B cell (primary cell): ENCODE data around the gene DDAH1. TPM values are rescaled to one million over a fixed set of nuclear protein-coding genes. Genes with fewer than 3 reads are reported as not detected.

Experiments used
- ATAC-seq: fragments of 200-7000 bp; cut with Tn5 transposase; one replicate; pipeline ENCODE4 v1.10.0; 2021; ENCODE audit warnings: low read depth, mild to moderate bottlenecking, moderate number of reproducible peaks, moderate library complexity
- CTCF ChIA-PET: fragments of 350-600 bp; sonication (Branson Sonifier 250); formaldehyde crosslinking; loops from one replicate; lab custom pipeline; 2021; ENCODE audit warnings: antibody characterized with exemption, inconsistent platforms; lab: Charles Lee
- POLR2A ChIA-PET: fragments of 350-600 bp; sonication (Branson Sonifier 250); formaldehyde crosslinking; loops from one replicate; lab custom pipeline; 2021; ENCODE audit warnings: antibody characterized with exemption; lab: Charles Lee
- DNase-seq: peaks from one replicate; pipeline ENCODE4 v3.0.0; 2013
- H2AFZ ChIP-seq: 2 replicates; pipeline ENCODE4 v1.6.1; 2012; ENCODE audit warnings: mild to moderate bottlenecking, low read depth, low read length; ENCODE audit not compliant: insufficient read depth, poor library complexity, severe bottlenecking
- H3K27ac ChIP-seq, 2 donors: 1 replicate in 1 of 2; 2 replicates in 1 of 2; pipeline ENCODE4 v1.5.1; 2012 to 2013; ENCODE audit warnings: low read length in 2 of 2, mild to moderate bottlenecking in 2 of 2, moderate library complexity in 1 of 2
- H3K27me3 ChIP-seq, 4 experiments: fragments of 200-600 bp in 1 of 4; sonication (generic) in 1 of 4; replicated peaks in 1 of 4; 1 replicate in 2 of 4; 2 replicates in 2 of 4; pipeline versions ENCODE4 v1.6.1 to v1.7.0; 2013 to 2016; ENCODE audit warnings: low read length in 3 of 4, mild to moderate bottlenecking in 2 of 4, mixed read lengths in 1 of 4, moderate library complexity in 1 of 4; ENCODE audit not compliant: insufficient read depth in 4 of 4, control insufficient read depth in 3 of 4; ENCODE audit errors: control extremely low read depth in 1 of 4
- H3K36me3 ChIP-seq, 2 experiments: replicated peaks in 1 of 2; 1 replicate in 1 of 2; 2 replicates in 1 of 2; pipeline versions ENCODE4 v1.6.1 to v1.7.1; 2013; ENCODE audit warnings: low read length in 1 of 2; ENCODE audit not compliant: insufficient read depth in 2 of 2, control insufficient read depth in 1 of 2; ENCODE audit errors: control extremely low read depth in 1 of 2, extremely low read depth in 1 of 2
- H3K4me1 ChIP-seq, 2 donors: fragments of 200-600 bp in 1 of 2; sonication (generic) in 1 of 2; 1 replicate in 1 of 2; 2 replicates in 1 of 2; pipeline versions ENCODE4 v1.5.1 to v1.6.1; 2013 to 2017; ENCODE audit warnings: low read length in 2 of 2; ENCODE audit not compliant: control insufficient read depth in 2 of 2, insufficient read depth in 2 of 2
- H3K4me2 ChIP-seq: replicated peaks from 2 replicates; pipeline ENCODE3; 2012; ENCODE audit warnings: mild to moderate bottlenecking, low read depth, low read length; ENCODE audit not compliant: poor library complexity, severe bottlenecking
- H3K4me3 ChIP-seq, 5 experiments: fragments of 200-600 bp in 1 of 5; sonication (generic) in 1 of 5; 1 replicate in 3 of 5; 2 replicates in 2 of 5; pipeline versions ENCODE4 v1.5.1 to v1.7.0; 2011 to 2016; ENCODE audit warnings: low read length in 4 of 5, mild to moderate bottlenecking in 4 of 5, low read depth in 2 of 5, control low read depth in 1 of 5, moderate library complexity in 1 of 5; ENCODE audit not compliant: insufficient read depth in 1 of 5; ENCODE audit errors: control extremely low read depth in 1 of 5, extremely low read depth in 1 of 5
- H3K79me2 ChIP-seq: fragments of 200-600 bp; sonication (generic); one replicate; pipeline ENCODE4 v1.6.0; 2016; ENCODE audit warnings: low read length; ENCODE audit not compliant: control insufficient read depth, insufficient read depth
- H3K9ac ChIP-seq: fragments of 200-600 bp; sonication (generic); 2 replicates; pipeline ENCODE4 v1.6.1; 2017; ENCODE audit warnings: mild to moderate bottlenecking, low read length, moderate library complexity
- H3K9me3 ChIP-seq, 3 donors: one replicate each; pipeline versions ENCODE4 v1.6.1 to v1.7.1; 2013; ENCODE audit warnings: low read length in 2 of 3; ENCODE audit not compliant: control insufficient read depth in 2 of 3, insufficient read depth in 1 of 3; ENCODE audit errors: control extremely low read depth in 1 of 3
- H4K20me1 ChIP-seq: 2 replicates; pipeline ENCODE4 v1.6.0; 2012; ENCODE audit warnings: mild to moderate bottlenecking, low read length; ENCODE audit not compliant: insufficient read depth, control insufficient read depth, poor library complexity, severe bottlenecking
- H3K27ac Mint-ChIP-seq: one replicate; pipeline ENCODE4 v1.8.0; 2021; ENCODE audit warnings: mixed read lengths
- H3K27me3 Mint-ChIP-seq: one replicate; pipeline ENCODE4 v1.8.0; 2021; ENCODE audit warnings: mixed read lengths
- H3K4me1 Mint-ChIP-seq: one replicate; pipeline ENCODE4 v1.8.0; 2021; ENCODE audit warnings: mixed read lengths
- H3K4me3 Mint-ChIP-seq: one replicate; pipeline ENCODE4 v1.8.0; 2021; ENCODE audit warnings: mixed read lengths
- H3K9me3 Mint-ChIP-seq: one replicate; pipeline ENCODE4 v1.8.0; 2022; ENCODE audit warnings: mixed read lengths; ENCODE audit not compliant: insufficient read depth
- EZH2 ChIP-seq: IDR thresholded peaks from 2 replicates; pipeline ENCODE4 v1.6.1; 2012; ENCODE audit warnings: borderline replicate concordance, low read depth, mild to moderate bottlenecking, moderate library complexity, low read length; ENCODE audit not compliant: insufficient read depth, poor library complexity, severe bottlenecking
- WGBS: methylation state at CpG from one replicate; pipeline ENCODE4 v1.1.5; 2013; ENCODE audit warnings: missing lambda C conversion rate; ENCODE audit not compliant: insufficient coverage; 5-methylcytosine and 5-hydroxymethylcytosine counted together
- intact Hi-C: fragments of 100-400 bp; cut with micrococcal nuclease; formaldehyde crosslinking; loops from one replicate; pipeline ENCODE4 v1.10.0; 2022
- polyA plus RNA-seq: library from polyadenylated mRNA; depleted of rRNA; stranded (reverse); fragments of >200 nt; gene quantifications from 2 replicates; pipeline ENCODE4 v1.2.3, GENCODE V29; 2012
- total RNA-seq, 2 donors: library from RNA; stranded (reverse); fragments of 120-200 nt in 1 of 2; gene quantifications; 1 replicate in 1 of 2; 2 replicates in 1 of 2; pipeline versions ENCODE4 v1.2.3 to v1.2.4, GENCODE V29; 2013 to 2022
- TF ChIP-seq, protein P1 (sequence below): fragments of 200-600 bp; IDR thresholded peaks from one replicate; pipeline ENCODE4 v1.8.0; 2022; ENCODE audit warnings: antibody characterized with exemption, mild to moderate bottlenecking

The DDAH1 gene
- total and polyA plus RNA-seq, 2 donors (not counting 1 experiment from before 2014, with no cell fraction given) = 0.04 TPM; not detected in 1

GRCh38 chr1:85433096-85433495 is 31.9 kb downstream of the DDAH1 start:
- Mint-ChIP-seq H3K9me3 (peaks cover under 1% of the 10 kb centered on the region), H3K27me3 (no peaks in the 10 kb centered on the region), H3K4me1 (peaks cover 10% of the 10 kb centered on the region), H3K27ac (no peak overlapping the region), H3K4me3 (no peak overlapping the region)
- no peaks in the 10 kb centered on the region for H3K79me2 ChIP-seq
- WGBS = 100% methylated on average over 1 of the region's 5 CpGs
- no peaks in the 10 kb centered on the region for H3K36me3 ChIP-seq
- no peaks in the 10 kb centered on the region for H4K20me1 ChIP-seq
- TF ChIP-seq EZH2 = no peak
- TF ChIP-seq, protein P1, sequence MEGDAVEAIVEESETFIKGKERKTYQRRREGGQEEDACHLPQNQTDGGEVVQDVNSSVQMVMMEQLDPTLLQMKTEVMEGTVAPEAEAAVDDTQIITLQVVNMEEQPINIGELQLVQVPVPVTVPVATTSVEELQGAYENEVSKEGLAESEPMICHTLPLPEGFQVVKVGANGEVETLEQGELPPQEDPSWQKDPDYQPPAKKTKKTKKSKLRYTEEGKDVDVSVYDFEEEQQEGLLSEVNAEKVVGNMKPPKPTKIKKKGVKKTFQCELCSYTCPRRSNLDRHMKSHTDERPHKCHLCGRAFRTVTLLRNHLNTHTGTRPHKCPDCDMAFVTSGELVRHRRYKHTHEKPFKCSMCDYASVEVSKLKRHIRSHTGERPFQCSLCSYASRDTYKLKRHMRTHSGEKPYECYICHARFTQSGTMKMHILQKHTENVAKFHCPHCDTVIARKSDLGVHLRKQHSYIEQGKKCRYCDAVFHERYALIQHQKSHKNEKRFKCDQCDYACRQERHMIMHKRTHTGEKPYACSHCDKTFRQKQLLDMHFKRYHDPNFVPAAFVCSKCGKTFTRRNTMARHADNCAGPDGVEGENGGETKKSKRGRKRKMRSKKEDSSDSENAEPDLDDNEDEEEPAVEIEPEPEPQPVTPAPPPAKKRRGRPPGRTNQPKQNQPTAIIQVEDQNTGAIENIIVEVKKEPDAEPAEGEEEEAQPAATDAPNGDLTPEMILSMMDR = no peak
- peaks cover 6% of the 10 kb centered on the region in 2 donors for H3K4me1 ChIP-seq
- H3K4me2 ChIP-seq = no peak overlapping the region
- intact Hi-C loops = no loop called here
- no peak overlapping the region for H3K27ac ChIP-seq
- no peaks in the 10 kb centered on the region for H3K27me3 ChIP-seq
- no peaks in the 10 kb centered on the region for H3K9me3 ChIP-seq
- ChIA-PET POLR2A (no interaction called here), CTCF (no interaction called here)
- H2AFZ ChIP-seq = no peak overlapping the region
- no peak for DNase-seq
- H3K9ac ChIP-seq = no peak overlapping the region
- H3K4me3 ChIP-seq = no peak overlapping the region
- no peak for ATAC-seq

DNA sequence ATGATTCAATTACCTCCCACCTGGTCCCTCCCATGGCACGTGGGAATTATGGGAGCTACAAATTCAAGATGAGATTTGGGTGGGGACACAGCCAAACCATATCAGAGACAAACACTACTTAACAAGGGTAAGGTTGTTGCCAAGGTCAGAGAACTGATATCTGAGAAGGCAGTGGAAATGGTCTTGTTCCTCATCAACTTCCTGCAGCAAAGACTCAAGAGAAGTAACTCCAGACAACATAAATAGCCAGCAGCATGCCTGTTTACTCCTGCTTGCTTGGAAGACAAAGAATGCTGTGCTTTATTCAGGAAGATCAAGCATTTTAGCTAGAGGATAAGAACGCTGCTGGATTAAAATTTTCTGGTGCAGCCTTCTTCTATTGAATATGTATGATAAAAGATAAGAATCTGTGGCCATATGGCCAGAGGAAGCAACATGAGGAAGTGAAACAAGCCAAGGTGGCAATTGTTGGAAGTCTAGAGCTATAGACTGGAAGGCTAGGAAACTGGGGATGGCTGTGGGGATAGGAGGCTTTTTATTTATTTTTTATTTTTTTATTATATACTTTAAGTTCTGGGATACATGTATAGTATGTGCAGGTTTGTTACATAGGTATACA is 36.4 kb downstream of the DDAH1 start:
- Mint-ChIP-seq H3K4me1 (peaks cover 18% of the 10 kb centered on the region), H3K27ac (no peak overlapping the region), H3K9me3 (peaks cover 6% of the 10 kb centered on the region), H3K27me3 (no peaks in the 10 kb centered on the region), H3K4me3 (no peak overlapping the region)
- no peaks in the 10 kb centered on the region for H4K20me1 ChIP-seq
- CTCF ChIA-PET = no interaction called here
- TF ChIP-seq EZH2 = no peak
- TF ChIP-seq, protein P1 = no peak
- no peak overlapping the region for H3K9ac ChIP-seq
- no peak overlapping the region for H3K4me3 ChIP-seq
- H3K27ac ChIP-seq = no peak overlapping the region
- H3K36me3 ChIP-seq = no peaks in the 10 kb centered on the region
- DNase-seq = peak; percentile 7
- H2AFZ ChIP-seq = no peak overlapping the region
- WGBS = 78% methylated on average over 1 of the region's 2 CpGs
- no peaks in the 10 kb centered on the region for H3K9me3 ChIP-seq
- POLR2A ChIA-PET = no interaction called here
- no peak overlapping the region for H3K4me2 ChIP-seq
- intact Hi-C loops = no loop called here
- H3K27me3 ChIP-seq = no peaks in the 10 kb centered on the region
- H3K79me2 ChIP-seq = no peaks in the 10 kb centered on the region
- no peak for ATAC-seq
- peaks cover 9 to 10% of the 10 kb centered on the region in 2 donors for H3K4me1 ChIP-seq
